Neuronal stem cell (in vitro differentiated cells): ENCODE measurements around the gene ARHGEF26.

ENCODE experiments used
- DNase-seq: peaks from one replicate; pipeline ENCODE4 v3.0.0-alpha.2; 2013; ENCODE audit warnings: low spot score
- H2AFZ ChIP-seq: one replicate; pipeline ENCODE4 v1.6.1; 2013; ENCODE audit warnings: mild to moderate bottlenecking, low read length, inconsistent platforms
- H2AK5ac ChIP-seq: 2 replicates; pipeline ENCODE4 v1.6.1; 2013; ENCODE audit warnings: low read depth, mild to moderate bottlenecking, inconsistent platforms, low read length, moderate library complexity, mixed read lengths
- H2BK120ac ChIP-seq: 2 replicates; pipeline ENCODE4 v1.6.1; 2013; ENCODE audit warnings: low read depth, mild to moderate bottlenecking, inconsistent platforms, low read length, moderate library complexity, mixed read lengths
- H2BK12ac ChIP-seq: one replicate; pipeline ENCODE4 v1.6.1; 2013; ENCODE audit warnings: low read length, inconsistent platforms
- H2BK15ac ChIP-seq: 2 replicates; pipeline ENCODE4 v1.6.1; 2013; ENCODE audit warnings: mild to moderate bottlenecking, low read length, inconsistent platforms, mixed read lengths
- H2BK5ac ChIP-seq: one replicate; pipeline ENCODE4 v1.6.1; 2013; ENCODE audit warnings: inconsistent platforms, mild to moderate bottlenecking, low read length, moderate library complexity
- H3K14ac ChIP-seq: one replicate; pipeline ENCODE4 v1.6.1; 2013; ENCODE audit warnings: low read length, inconsistent platforms
- H3K18ac ChIP-seq: 2 replicates; pipeline ENCODE4 v1.6.1; 2013; ENCODE audit warnings: low read length, inconsistent platforms
- H3K23ac ChIP-seq: 2 replicates; pipeline ENCODE4 v1.6.1; 2013; ENCODE audit warnings: low read depth, mild to moderate bottlenecking, mixed read lengths, low read length, inconsistent platforms; ENCODE audit not compliant: poor library complexity
- H3K27ac ChIP-seq: replicated peaks from 3 replicates; pipeline ENCODE4 v1.5.1; 2013; ENCODE audit warnings: low read length, inconsistent platforms
- H3K27me3 ChIP-seq, 3 experiments: 2 replicates each; pipeline ENCODE4 v1.6.1; 2013; ENCODE audit warnings: low read length in 3 of 3, mild to moderate bottlenecking in 2 of 3, inconsistent platforms in 1 of 3, low read depth in 1 of 3, mixed read lengths in 1 of 3, moderate library complexity in 1 of 3; ENCODE audit not compliant: control insufficient read depth in 3 of 3, insufficient read depth in 3 of 3
- H3K36me3 ChIP-seq, 2 donors: replicated peaks in 1 of 2; 2 replicates each; pipeline ENCODE4 v1.6.1; 2013; ENCODE audit warnings: low read length in 2 of 2; ENCODE audit not compliant: control insufficient read depth in 2 of 2, insufficient read depth in 2 of 2
- H3K4ac ChIP-seq: 2 replicates; pipeline ENCODE4 v1.6.1; 2013; ENCODE audit warnings: inconsistent platforms, mild to moderate bottlenecking, low read length, moderate library complexity
- H3K4me1 ChIP-seq, 2 donors: 1 replicate in 1 of 2; 2 replicates in 1 of 2; pipeline ENCODE4 v1.6.1; 2013; ENCODE audit warnings: low read length in 2 of 2, low read depth in 1 of 2; ENCODE audit not compliant: control insufficient read depth in 2 of 2, insufficient read depth in 1 of 2
- H3K4me2 ChIP-seq: one replicate; pipeline ENCODE4 v1.6.1; 2013; ENCODE audit warnings: mild to moderate bottlenecking, low read length, inconsistent platforms; ENCODE audit not compliant: insufficient read depth, poor library complexity, severe bottlenecking
- H3K4me3 ChIP-seq, 2 donors: 2 replicates each; pipeline ENCODE4 v1.5.1; 2013; ENCODE audit warnings: low read length in 2 of 2, mild to moderate bottlenecking in 2 of 2, inconsistent platforms in 1 of 2, moderate library complexity in 1 of 2
- H3K79me1 ChIP-seq: one replicate; pipeline ENCODE4 v1.6.1; 2013; ENCODE audit warnings: low read depth, mild to moderate bottlenecking, inconsistent platforms, low read length, moderate library complexity
- H3K9ac ChIP-seq: one replicate; pipeline ENCODE4 v1.6.1; 2013; ENCODE audit warnings: mild to moderate bottlenecking, low read depth, low read length, inconsistent platforms; ENCODE audit not compliant: poor library complexity
- H3K9me3 ChIP-seq, 2 donors: replicated peaks in 1 of 2; 2 replicates each; pipeline versions ENCODE3 to v1.6.1; 2013; ENCODE audit warnings: low read length in 2 of 2, mild to moderate bottlenecking in 2 of 2, inconsistent platforms in 1 of 2, low read depth in 1 of 2, mixed read lengths in 1 of 2, moderate library complexity in 1 of 2; ENCODE audit not compliant: control insufficient read depth in 2 of 2, insufficient read depth in 1 of 2
- H4K8ac ChIP-seq: one replicate; pipeline ENCODE4 v1.6.1; 2013; ENCODE audit warnings: low read depth, mild to moderate bottlenecking, inconsistent platforms, low read length, moderate library complexity
- H4K91ac ChIP-seq: one replicate; pipeline ENCODE4 v1.6.1; 2013; ENCODE audit warnings: low read length, low read depth, mild to moderate bottlenecking, inconsistent platforms; ENCODE audit not compliant: poor library complexity
- WGBS, 2 donors: extraction: QIAGEN DNeasy Blood & Tissue Kit; methylation state at CpG; one replicate each; pipeline ENCODE4 v1.1.7; 2013; ENCODE audit warnings: missing lambda C conversion rate in 2 of 2, mixed read lengths in 1 of 2; ENCODE audit not compliant: insufficient read length in 2 of 2, insufficient replicate concordance in 1 of 2; ENCODE audit errors: extremely low coverage in 2 of 2; 5-methylcytosine and 5-hydroxymethylcytosine counted together

The ARHGEF26 gene

GRCh38 chr3:154188846-154189245 lies 67.7 kb downstream of the ARHGEF26 start:
- no peak overlapping the region for H2AK5ac ChIP-seq
- H3K4me1 ChIP-seq: no peaks in the 10 kb centered on the region
- peaks cover 6 to 54% of the 10 kb centered on the region in 2 donors for H3K36me3 ChIP-seq
- no peak for DNase-seq
- H3K4me3 ChIP-seq: no peak overlapping the region
- H3K4ac ChIP-seq: no peak overlapping the region
- H3K9ac ChIP-seq: no peak overlapping the region
- H3K4me2 ChIP-seq: no peak overlapping the region
- no peak overlapping the region for H3K23ac ChIP-seq
- H3K79me1 ChIP-seq: no peaks in the 10 kb centered on the region
- WGBS, 2 donors: no CpG with 5 or more reads among the region's 3 CpGs
- no peak overlapping the region for H3K14ac ChIP-seq
- no peak overlapping the region for H4K8ac ChIP-seq
- H4K91ac ChIP-seq: no peak overlapping the region
- no peak overlapping the region for H2AFZ ChIP-seq
- H2BK120ac ChIP-seq: no peak overlapping the region
- no peak overlapping the region for H3K18ac ChIP-seq
- H2BK15ac ChIP-seq: no peak overlapping the region
- no peaks in the 10 kb centered on the region for H3K9me3 ChIP-seq
- H2BK12ac ChIP-seq: no peak overlapping the region
- no peaks in the 10 kb centered on the region for H3K27me3 ChIP-seq
- H2BK5ac ChIP-seq: no peak overlapping the region
- no peak overlapping the region for H3K27ac ChIP-seq

GRCh38 chr3:154191520-154191919 lies 70.3 kb downstream of the ARHGEF26 start:
- no peaks in the 10 kb centered on the region for H3K79me1 ChIP-seq
- no peak overlapping the region for H2AK5ac ChIP-seq
- H3K23ac ChIP-seq: no peak overlapping the region
- no peak overlapping the region for H3K4ac ChIP-seq
- H4K91ac ChIP-seq: no peak overlapping the region
- H4K8ac ChIP-seq: no peak overlapping the region
- H3K4me3 ChIP-seq: no peak overlapping the region
- DNase-seq: no peak
- H3K18ac ChIP-seq: no peak overlapping the region
- H2BK120ac ChIP-seq: no peak overlapping the region
- H3K27me3 ChIP-seq: no peaks in the 10 kb centered on the region
- H2AFZ ChIP-seq: no peak overlapping the region
- no CpG with 5 or more reads among the region's 1 CpG for WGBS, 2 donors
- H3K36me3 ChIP-seq: peaks cover 8 to 74% of the 10 kb centered on the region in 2 donors
- H3K27ac ChIP-seq: no peak overlapping the region
- H2BK15ac ChIP-seq: no peak overlapping the region
- no peaks in the 10 kb centered on the region for H3K4me1 ChIP-seq
- H3K9ac ChIP-seq: no peak overlapping the region
- no peak overlapping the region for H3K14ac ChIP-seq
- H3K4me2 ChIP-seq: no peak overlapping the region
- no peak overlapping the region for H2BK5ac ChIP-seq
- no peaks in the 10 kb centered on the region for H3K9me3 ChIP-seq
- H2BK12ac ChIP-seq: no peak overlapping the region

- no peak for DNase-seq
Measured at GRCh38 chr3:154192225-154192624, 71.0 kb downstream of the ARHGEF26 start.

GRCh38 chr3:154193000-154193615 lies 71.9 kb downstream of the ARHGEF26 start:
- no peaks in the 10 kb centered on the region for H3K27me3 ChIP-seq

More at GRCh38 chr3:154192225-154192624, 71.0 kb downstream of the ARHGEF26 start:
- Histone ChIP-seq H2AFZ (no peak overlapping the region), H2BK12ac (no peak overlapping the region), H3K9me3 (no peaks in the 10 kb centered on the region), H3K4me2 (no peak overlapping the region), H3K9ac (no peak overlapping the region), H2BK5ac (no peak overlapping the region), H3K4ac (no peak overlapping the region), H3K4me3 (no peak overlapping the region), H3K23ac (no peak overlapping the region), H2BK15ac (no peak overlapping the region), H3K79me1 (no peaks in the 10 kb centered on the region), H3K18ac (no peak overlapping the region), H3K14ac (no peak overlapping the region), H3K36me3 (peaks cover 8 to 81% of the 10 kb centered on the region in 2 donors), H3K27ac (no peak overlapping the region), H2BK120ac (no peak overlapping the region), H4K91ac (no peak overlapping the region), H3K27me3 (no peaks in the 10 kb centered on the region), H2AK5ac (no peak overlapping the region), H3K4me1 (no peaks in the 10 kb centered on the region), H4K8ac (no peak overlapping the region)
- WGBS, 2 donors: no CpG with 5 or more reads among the region's 2 CpGs

More at GRCh38 chr3:154193000-154193615, 71.9 kb downstream of the ARHGEF26 start:
- Histone ChIP-seq H3K4me2 (no peak overlapping the region), H3K9me3 (no peaks in the 10 kb centered on the region), H4K91ac (no peak overlapping the region), H3K27ac (no peak overlapping the region), H2BK5ac (no peak overlapping the region), H3K14ac (no peak overlapping the region), H3K18ac (no peak overlapping the region), H3K9ac (no peak overlapping the region), H3K79me1 (no peaks in the 10 kb centered on the region), H2AK5ac (no peak overlapping the region), H3K4me1 (no peaks in the 10 kb centered on the region), H3K4me3 (no peak overlapping the region), H2BK15ac (no peak overlapping the region), H2BK12ac (no peak overlapping the region), H3K36me3 (peaks cover 8 to 82% of the 10 kb centered on the region in 2 donors), H3K23ac (no peak overlapping the region), H2AFZ (no peak overlapping the region), H2BK120ac (no peak overlapping the region), H4K8ac (no peak overlapping the region), H3K4ac (no peak overlapping the region)
- WGBS, 2 donors: no CpG with 5 or more reads among the region's 1 CpG
- no peak for DNase-seq
